Liver (tissue), 9 donors: ENCODE data around the gene THSD4. TPM values are rescaled to one million over a fixed set of nuclear protein-coding genes. Genes with fewer than 3 reads are reported as not detected.

Experiments
- DNase-seq: peaks from one replicate; pipeline ENCODE4 v3.0.0-alpha.2; 2017; ENCODE audit warnings: low spot score
- H3K27ac ChIP-seq, 2 donors: one replicate each; pipeline ENCODE4 v1.7.0; 2013; ENCODE audit warnings: inconsistent platforms in 2 of 2, low read length in 2 of 2, control low read depth in 1 of 2, low read depth in 1 of 2, mild to moderate bottlenecking in 1 of 2
- H3K27me3 ChIP-seq, 4 donors: one replicate each; pipeline versions ENCODE4 v1.6.1 to v1.7.0; 2013; ENCODE audit warnings: low read length in 3 of 4, inconsistent platforms in 1 of 4, mild to moderate bottlenecking in 1 of 4, moderate library complexity in 1 of 4; ENCODE audit not compliant: control insufficient read depth in 4 of 4, insufficient read depth in 4 of 4
- H3K36me3 ChIP-seq, 4 donors: one replicate each; pipeline versions ENCODE4 v1.6.1 to v1.7.0; 2013; ENCODE audit warnings: low read length in 3 of 4, mild to moderate bottlenecking in 3 of 4, low read depth in 1 of 4, moderate library complexity in 1 of 4; ENCODE audit not compliant: control insufficient read depth in 4 of 4, insufficient read depth in 3 of 4
- H3K4me1 ChIP-seq, 4 donors: one replicate each; pipeline versions ENCODE4 v1.6.1 to v1.7.0; 2013; ENCODE audit warnings: low read length in 3 of 4, mild to moderate bottlenecking in 3 of 4, moderate library complexity in 1 of 4; ENCODE audit not compliant: control insufficient read depth in 4 of 4, insufficient read depth in 4 of 4
- H3K4me3 ChIP-seq, 3 donors: one replicate each; pipeline versions ENCODE4 v1.6.1 to v1.7.0; 2013; ENCODE audit warnings: low read length in 3 of 3, control low read depth in 1 of 3, low read depth in 1 of 3, mild to moderate bottlenecking in 1 of 3
- H3K9ac ChIP-seq, 2 donors: one replicate each; pipeline ENCODE4 v1.7.0; 2013; ENCODE audit warnings: low read length in 2 of 2, mild to moderate bottlenecking in 2 of 2, moderate library complexity in 2 of 2, control low read depth in 1 of 2, low read depth in 1 of 2
- H3K9me3 ChIP-seq, 4 donors: one replicate each; pipeline versions ENCODE4 v1.6.1 to v1.7.0; 2013; ENCODE audit warnings: low read length in 3 of 4; ENCODE audit not compliant: control insufficient read depth in 4 of 4
- EGR1 ChIP-seq, 2 donors: IDR thresholded peaks; 2 replicates each; pipeline ENCODE4 v1.6.1; 2016 to 2018; ENCODE audit warnings: antibody characterized with exemption in 2 of 2, low read depth in 2 of 2
- FOXA1 ChIP-seq: IDR thresholded peaks from 2 replicates; pipeline ENCODE4 v1.6.1; 2016; ENCODE audit warnings: antibody characterized with exemption
- FOXA2 ChIP-seq: IDR thresholded peaks from 2 replicates; pipeline ENCODE4 v1.6.1; 2016; ENCODE audit warnings: antibody characterized with exemption
- GABPA ChIP-seq, 2 donors: IDR thresholded peaks in 1 of 2; conservative IDR thresholded peaks in 1 of 2; 2 replicates each; pipeline ENCODE4 v1.6.1; 2016; ENCODE audit warnings: antibody characterized with exemption in 2 of 2, mild to moderate bottlenecking in 1 of 2, moderate library complexity in 1 of 2
- HNF4A ChIP-seq, 2 donors: conservative IDR thresholded peaks; 2 replicates each; pipeline ENCODE4 v1.6.1; 2016; ENCODE audit warnings: antibody characterized with exemption in 2 of 2, mild to moderate bottlenecking in 2 of 2
- HNF4G ChIP-seq: IDR thresholded peaks from 2 replicates; pipeline ENCODE4 v1.6.1; 2016; ENCODE audit warnings: antibody characterized with exemption
- JUND ChIP-seq, 2 donors: IDR thresholded peaks; 2 replicates each; pipeline ENCODE4 v1.6.1; 2016; ENCODE audit warnings: antibody characterized with exemption in 2 of 2
- NR2F2 ChIP-seq: IDR thresholded peaks from 2 replicates; pipeline ENCODE4 v1.6.1; 2016; ENCODE audit warnings: antibody characterized with exemption
- RAD21 ChIP-seq, 2 donors: IDR thresholded peaks; 2 replicates each; pipeline ENCODE4 v1.6.1; 2016; ENCODE audit warnings: antibody characterized with exemption in 2 of 2, mild to moderate bottlenecking in 2 of 2
- RXRA ChIP-seq, 2 donors: IDR thresholded peaks; 2 replicates each; pipeline ENCODE4 v1.6.1; 2017 to 2018; ENCODE audit warnings: antibody characterized with exemption in 2 of 2, mild to moderate bottlenecking in 1 of 2
- SP1 ChIP-seq: IDR thresholded peaks from 2 replicates; pipeline ENCODE4 v1.6.1; 2018; ENCODE audit warnings: antibody characterized with exemption, mild to moderate bottlenecking
- TAF1 ChIP-seq: conservative IDR thresholded peaks from 2 replicates; pipeline ENCODE4 v1.6.1; 2016; ENCODE audit warnings: antibody characterized with exemption, mild to moderate bottlenecking
- YY1 ChIP-seq: IDR thresholded peaks from 2 replicates; pipeline ENCODE4 v1.6.1; 2016; ENCODE audit warnings: antibody characterized with exemption, mild to moderate bottlenecking
- WGBS: extraction: QIAGEN DNeasy Blood & Tissue Kit; methylation state at CpG from one replicate; pipeline ENCODE4 v1.1.7; 2013; 5-methylcytosine and 5-hydroxymethylcytosine counted together
- polyA plus RNA-seq, 2 donors: library from polyadenylated mRNA; stranded (reverse) in 1 of 2; unstranded in 1 of 2; fragments of 200-250 nt in 1 of 2; fragments of >200 nt in 1 of 2; fragmentation: Nextera tagmentation in 1 of 2; extraction: Ambion mirVana in 1 of 2; gene quantifications; one replicate each; pipeline versions ENCODE4 v1.2.1 to v1.2.3, GENCODE V29; 2013 to 2015
- total RNA-seq, 2 donors: library from RNA; depleted of rRNA; stranded (reverse); fragments of >200 nt; gene quantifications; one replicate each; pipeline ENCODE4 v1.2.3, GENCODE V29; 2014
- TF ChIP-seq, protein P1 (sequence below): IDR thresholded peaks from 2 replicates; pipeline ENCODE4 v1.6.1; 2016; ENCODE audit warnings: antibody characterized with exemption
- TF ChIP-seq, protein P2 (sequence below): fragments of 150-350 bp; IDR thresholded peaks from 2 replicates; pipeline ENCODE4 v1.5.1; 2017; ENCODE audit warnings: improper control_type of control experiment, low read depth, low read length; ENCODE audit not compliant: missing input control
- TF ChIP-seq, protein P3 (sequence below): IDR thresholded peaks from 2 replicates; pipeline ENCODE4 v1.6.1; 2016; ENCODE audit warnings: antibody characterized with exemption
- TF ChIP-seq, protein P4 (sequence below): IDR thresholded peaks from 2 replicates; pipeline ENCODE4 v1.6.1; 2016; ENCODE audit warnings: antibody characterized with exemption
- TF ChIP-seq, protein P5 (sequence below): IDR thresholded peaks from 2 replicates; pipeline ENCODE4 v1.6.1; 2016; ENCODE audit warnings: antibody characterized with exemption, mild to moderate bottlenecking
- donor health status: healthy.
- donor health status: healthy.
- donor health status: healthy.
- donor health status: healthy.
- donor health status: healthy.

Gene THSD4
- total and polyA plus RNA-seq, 4 donors: 0.23 to 11.5 (median 1.9) TPM

DNA sequence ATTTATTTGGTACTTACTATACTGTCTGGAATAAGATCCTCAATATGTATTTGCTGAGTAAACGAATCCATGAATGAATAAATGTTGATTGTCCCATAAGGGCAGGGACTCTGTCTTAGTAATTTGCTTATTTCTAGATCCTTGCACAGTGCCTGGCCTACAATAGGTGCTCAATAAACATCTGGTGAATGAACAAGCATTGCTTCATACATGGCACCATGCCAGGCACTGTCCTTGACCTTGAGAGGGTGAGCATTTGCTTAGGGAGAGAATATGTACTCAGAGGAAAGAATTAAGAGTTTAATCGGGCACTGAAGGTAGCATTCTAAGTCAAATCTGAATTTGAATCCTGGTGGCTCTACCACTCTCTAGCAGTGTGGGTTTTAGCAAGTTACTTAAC lies 282.1 kb downstream of the THSD4 start:
- no peak overlapping the region for H3K9ac ChIP-seq
- 54% methylated on average over 2 of the region's 2 CpGs for WGBS
- peak overlapping the region in 1 of 2 donors; percentile 54 for H3K27ac ChIP-seq
- DNase-seq: no peak
- H3K36me3 ChIP-seq: no peaks in the 10 kb centered on the region
- no peaks in the 10 kb centered on the region for H3K9me3 ChIP-seq
- peaks cover 0 to 18% (median 13%) of the 10 kb centered on the region in 4 donors for H3K4me1 ChIP-seq
- no peak overlapping the region for H3K4me3 ChIP-seq
- H3K27me3 ChIP-seq: no peaks in the 10 kb centered on the region
- TF ChIP-seq FOXA1 (no peak), JUND (IDR thresholded peaks at IDR 0.05) (no peak), SP1 (no peak), RXRA (IDR thresholded peaks at IDR 0.05) (no peak), NR2F2 (no peak), FOXA2 (no peak), YY1 (no peak), HNF4G (no peak), GABPA (IDR thresholded peaks at IDR 0.05 in 1 of 2, conservative IDR thresholded peaks at IDR 0.05 in 1 of 2) (no peak), RAD21 (IDR thresholded peaks at IDR 0.05) (no peak), TAF1 (no peak), HNF4A (conservative IDR thresholded peaks at IDR 0.05) (no peak), EGR1 (IDR thresholded peaks at IDR 0.05; ENCODE audit: low read depth in 2 of 2) (no peak)
- TF ChIP-seq, protein P1, sequence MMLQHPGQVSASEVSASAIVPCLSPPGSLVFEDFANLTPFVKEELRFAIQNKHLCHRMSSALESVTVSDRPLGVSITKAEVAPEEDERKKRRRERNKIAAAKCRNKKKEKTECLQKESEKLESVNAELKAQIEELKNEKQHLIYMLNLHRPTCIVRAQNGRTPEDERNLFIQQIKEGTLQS: no peak
- TF ChIP-seq, protein P2, sequence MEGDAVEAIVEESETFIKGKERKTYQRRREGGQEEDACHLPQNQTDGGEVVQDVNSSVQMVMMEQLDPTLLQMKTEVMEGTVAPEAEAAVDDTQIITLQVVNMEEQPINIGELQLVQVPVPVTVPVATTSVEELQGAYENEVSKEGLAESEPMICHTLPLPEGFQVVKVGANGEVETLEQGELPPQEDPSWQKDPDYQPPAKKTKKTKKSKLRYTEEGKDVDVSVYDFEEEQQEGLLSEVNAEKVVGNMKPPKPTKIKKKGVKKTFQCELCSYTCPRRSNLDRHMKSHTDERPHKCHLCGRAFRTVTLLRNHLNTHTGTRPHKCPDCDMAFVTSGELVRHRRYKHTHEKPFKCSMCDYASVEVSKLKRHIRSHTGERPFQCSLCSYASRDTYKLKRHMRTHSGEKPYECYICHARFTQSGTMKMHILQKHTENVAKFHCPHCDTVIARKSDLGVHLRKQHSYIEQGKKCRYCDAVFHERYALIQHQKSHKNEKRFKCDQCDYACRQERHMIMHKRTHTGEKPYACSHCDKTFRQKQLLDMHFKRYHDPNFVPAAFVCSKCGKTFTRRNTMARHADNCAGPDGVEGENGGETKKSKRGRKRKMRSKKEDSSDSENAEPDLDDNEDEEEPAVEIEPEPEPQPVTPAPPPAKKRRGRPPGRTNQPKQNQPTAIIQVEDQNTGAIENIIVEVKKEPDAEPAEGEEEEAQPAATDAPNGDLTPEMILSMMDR: no peak
- TF ChIP-seq, protein P3, sequence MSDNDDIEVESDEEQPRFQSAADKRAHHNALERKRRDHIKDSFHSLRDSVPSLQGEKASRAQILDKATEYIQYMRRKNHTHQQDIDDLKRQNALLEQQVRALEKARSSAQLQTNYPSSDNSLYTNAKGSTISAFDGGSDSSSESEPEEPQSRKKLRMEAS: no peak
- TF ChIP-seq, protein P4, sequence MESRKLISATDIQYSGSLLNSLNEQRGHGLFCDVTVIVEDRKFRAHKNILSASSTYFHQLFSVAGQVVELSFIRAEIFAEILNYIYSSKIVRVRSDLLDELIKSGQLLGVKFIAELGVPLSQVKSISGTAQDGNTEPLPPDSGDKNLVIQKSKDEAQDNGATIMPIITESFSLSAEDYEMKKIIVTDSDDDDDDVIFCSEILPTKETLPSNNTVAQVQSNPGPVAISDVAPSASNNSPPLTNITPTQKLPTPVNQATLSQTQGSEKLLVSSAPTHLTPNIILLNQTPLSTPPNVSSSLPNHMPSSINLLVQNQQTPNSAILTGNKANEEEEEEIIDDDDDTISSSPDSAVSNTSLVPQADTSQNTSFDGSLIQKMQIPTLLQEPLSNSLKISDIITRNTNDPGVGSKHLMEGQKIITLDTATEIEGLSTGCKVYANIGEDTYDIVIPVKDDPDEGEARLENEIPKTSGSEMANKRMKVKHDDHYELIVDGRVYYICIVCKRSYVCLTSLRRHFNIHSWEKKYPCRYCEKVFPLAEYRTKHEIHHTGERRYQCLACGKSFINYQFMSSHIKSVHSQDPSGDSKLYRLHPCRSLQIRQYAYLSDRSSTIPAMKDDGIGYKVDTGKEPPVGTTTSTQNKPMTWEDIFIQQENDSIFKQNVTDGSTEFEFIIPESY: no peak
- TF ChIP-seq, protein P5, sequence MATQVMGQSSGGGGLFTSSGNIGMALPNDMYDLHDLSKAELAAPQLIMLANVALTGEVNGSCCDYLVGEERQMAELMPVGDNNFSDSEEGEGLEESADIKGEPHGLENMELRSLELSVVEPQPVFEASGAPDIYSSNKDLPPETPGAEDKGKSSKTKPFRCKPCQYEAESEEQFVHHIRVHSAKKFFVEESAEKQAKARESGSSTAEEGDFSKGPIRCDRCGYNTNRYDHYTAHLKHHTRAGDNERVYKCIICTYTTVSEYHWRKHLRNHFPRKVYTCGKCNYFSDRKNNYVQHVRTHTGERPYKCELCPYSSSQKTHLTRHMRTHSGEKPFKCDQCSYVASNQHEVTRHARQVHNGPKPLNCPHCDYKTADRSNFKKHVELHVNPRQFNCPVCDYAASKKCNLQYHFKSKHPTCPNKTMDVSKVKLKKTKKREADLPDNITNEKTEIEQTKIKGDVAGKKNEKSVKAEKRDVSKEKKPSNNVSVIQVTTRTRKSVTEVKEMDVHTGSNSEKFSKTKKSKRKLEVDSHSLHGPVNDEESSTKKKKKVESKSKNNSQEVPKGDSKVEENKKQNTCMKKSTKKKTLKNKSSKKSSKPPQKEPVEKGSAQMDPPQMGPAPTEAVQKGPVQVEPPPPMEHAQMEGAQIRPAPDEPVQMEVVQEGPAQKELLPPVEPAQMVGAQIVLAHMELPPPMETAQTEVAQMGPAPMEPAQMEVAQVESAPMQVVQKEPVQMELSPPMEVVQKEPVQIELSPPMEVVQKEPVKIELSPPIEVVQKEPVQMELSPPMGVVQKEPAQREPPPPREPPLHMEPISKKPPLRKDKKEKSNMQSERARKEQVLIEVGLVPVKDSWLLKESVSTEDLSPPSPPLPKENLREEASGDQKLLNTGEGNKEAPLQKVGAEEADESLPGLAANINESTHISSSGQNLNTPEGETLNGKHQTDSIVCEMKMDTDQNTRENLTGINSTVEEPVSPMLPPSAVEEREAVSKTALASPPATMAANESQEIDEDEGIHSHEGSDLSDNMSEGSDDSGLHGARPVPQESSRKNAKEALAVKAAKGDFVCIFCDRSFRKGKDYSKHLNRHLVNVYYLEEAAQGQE: no peak
